ENCODE measurements around the gene BRSK2. TPM values are rescaled to one million over a fixed set of nuclear protein-coding genes. Genes with fewer than 3 reads are reported as not detected.
"Not testable (repeated sequence)": the region's sequence is repeated elsewhere in the genome, so short reads cannot be mapped to it uniquely, and the experiment has no call there.

The BRSK2 gene
- total and polyA plus RNA-seq, 7 donors: 0.19 to 0.78 (median 0.32) TPM

DNA sequence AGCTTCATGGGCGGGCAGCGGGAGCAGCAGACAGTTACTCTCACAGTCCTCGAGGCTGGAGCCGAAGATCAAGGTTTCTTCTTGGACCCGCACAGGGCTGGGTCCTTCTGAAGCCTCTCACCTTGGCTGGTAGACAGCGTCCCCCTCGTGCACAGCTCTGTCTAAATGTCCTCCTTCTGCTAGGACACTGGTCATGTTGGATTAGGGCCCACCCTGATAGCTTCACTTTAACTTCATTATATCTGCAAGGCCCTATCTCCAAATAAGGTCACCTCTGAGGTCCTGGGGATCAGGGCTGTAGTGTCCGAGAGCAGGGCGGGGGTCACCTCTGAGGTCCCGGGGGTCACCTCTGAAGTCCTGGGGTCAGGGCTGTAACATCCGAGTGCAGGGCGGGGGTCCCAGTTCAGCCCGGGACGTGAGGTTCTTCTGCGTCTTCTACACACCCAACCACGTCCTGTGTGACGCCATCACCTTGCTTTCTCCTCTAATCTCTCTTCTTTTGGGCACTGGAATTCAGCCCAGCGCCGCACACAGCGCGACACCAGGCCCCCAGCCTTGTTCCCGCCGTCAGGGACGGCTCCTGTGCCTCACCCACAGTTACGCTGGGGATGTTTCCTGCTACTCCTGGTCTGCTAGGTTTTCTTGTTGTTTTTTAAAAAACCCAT is 46.2 kb upstream of the BRSK2 start:
- 72 to 77% (median 74%) methylated on average over 25 of the region's 25 CpGs for WGBS, 3 donors
- Histone ChIP-seq H3K4me3 (no peak overlapping the region), H3K36me3 (ENCODE audit: insufficient read depth in 1 of 2, low read depth in 1 of 2) (no peaks in the 10 kb centered on the region), H3K4me1 (no peaks in the 10 kb centered on the region), H3K27ac (no peak overlapping the region), H3K9me3 (no peaks in the 10 kb centered on the region), H3K27me3 (ENCODE audit: insufficient read depth in 3 of 3, low read length in 2 of 3) (no peaks in the 10 kb centered on the region)
- DNase-seq (no peak), ATAC-seq (no peak)
- intact Hi-C loops (cut with DNase I): loop anchor here in 1 of 2 donors (2.0 kb wide), 1 partner anchor 49 kb away; no protein-coding TSS in a partner anchor
- TF ChIP-seq, protein P1, sequence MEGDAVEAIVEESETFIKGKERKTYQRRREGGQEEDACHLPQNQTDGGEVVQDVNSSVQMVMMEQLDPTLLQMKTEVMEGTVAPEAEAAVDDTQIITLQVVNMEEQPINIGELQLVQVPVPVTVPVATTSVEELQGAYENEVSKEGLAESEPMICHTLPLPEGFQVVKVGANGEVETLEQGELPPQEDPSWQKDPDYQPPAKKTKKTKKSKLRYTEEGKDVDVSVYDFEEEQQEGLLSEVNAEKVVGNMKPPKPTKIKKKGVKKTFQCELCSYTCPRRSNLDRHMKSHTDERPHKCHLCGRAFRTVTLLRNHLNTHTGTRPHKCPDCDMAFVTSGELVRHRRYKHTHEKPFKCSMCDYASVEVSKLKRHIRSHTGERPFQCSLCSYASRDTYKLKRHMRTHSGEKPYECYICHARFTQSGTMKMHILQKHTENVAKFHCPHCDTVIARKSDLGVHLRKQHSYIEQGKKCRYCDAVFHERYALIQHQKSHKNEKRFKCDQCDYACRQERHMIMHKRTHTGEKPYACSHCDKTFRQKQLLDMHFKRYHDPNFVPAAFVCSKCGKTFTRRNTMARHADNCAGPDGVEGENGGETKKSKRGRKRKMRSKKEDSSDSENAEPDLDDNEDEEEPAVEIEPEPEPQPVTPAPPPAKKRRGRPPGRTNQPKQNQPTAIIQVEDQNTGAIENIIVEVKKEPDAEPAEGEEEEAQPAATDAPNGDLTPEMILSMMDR (IDR thresholded peaks at IDR 0.05): no peak

DNA sequence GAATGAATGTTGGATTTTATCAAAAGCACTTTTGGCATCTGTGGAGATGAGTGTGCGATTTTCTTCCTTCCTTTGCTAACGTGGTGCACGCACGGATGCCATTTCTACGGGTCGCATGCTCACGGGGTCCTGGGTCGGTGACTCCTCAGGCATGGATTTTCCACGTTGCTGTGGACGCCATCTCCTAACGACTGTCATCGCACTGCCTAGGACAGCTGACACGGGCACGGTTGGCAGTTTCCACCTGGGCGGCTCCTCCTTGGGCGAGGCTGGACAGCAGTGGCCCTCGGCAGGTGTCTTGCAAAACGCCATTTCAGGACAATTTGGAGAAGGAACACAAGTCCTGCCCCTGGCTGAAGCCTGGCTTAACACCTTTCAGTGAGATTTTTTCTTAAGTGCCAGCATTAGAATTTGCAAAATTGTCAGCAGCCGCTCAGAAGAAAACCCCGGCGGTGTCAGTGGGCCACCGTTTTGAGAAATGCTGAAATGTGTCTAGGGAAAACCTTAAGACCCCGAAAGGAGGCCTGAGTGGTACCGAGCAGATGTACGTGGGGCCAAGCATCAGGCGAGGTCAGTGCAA is 45.6 kb upstream of the BRSK2 start:
- no peak for ATAC-seq
- H3K27ac ChIP-seq: no peak overlapping the region
- H3K27me3 ChIP-seq (ENCODE audit: insufficient read depth in 3 of 3, low read length in 2 of 3): no peaks in the 10 kb centered on the region
- 72 to 76% (median 73%) methylated on average over 26 of the region's 26 CpGs for WGBS, 3 donors
- no peaks in the 10 kb centered on the region for H3K36me3 ChIP-seq (ENCODE audit: insufficient read depth in 1 of 2, low read depth in 1 of 2)
- no peak for DNase-seq
- no peaks in the 10 kb centered on the region for H3K4me1 ChIP-seq
- TF ChIP-seq, protein P1 (IDR thresholded peaks at IDR 0.05): no peak
- H3K4me3 ChIP-seq: no peak overlapping the region
- H3K9me3 ChIP-seq: no peaks in the 10 kb centered on the region
- intact Hi-C loops (cut with DNase I): no loop called here

DNA sequence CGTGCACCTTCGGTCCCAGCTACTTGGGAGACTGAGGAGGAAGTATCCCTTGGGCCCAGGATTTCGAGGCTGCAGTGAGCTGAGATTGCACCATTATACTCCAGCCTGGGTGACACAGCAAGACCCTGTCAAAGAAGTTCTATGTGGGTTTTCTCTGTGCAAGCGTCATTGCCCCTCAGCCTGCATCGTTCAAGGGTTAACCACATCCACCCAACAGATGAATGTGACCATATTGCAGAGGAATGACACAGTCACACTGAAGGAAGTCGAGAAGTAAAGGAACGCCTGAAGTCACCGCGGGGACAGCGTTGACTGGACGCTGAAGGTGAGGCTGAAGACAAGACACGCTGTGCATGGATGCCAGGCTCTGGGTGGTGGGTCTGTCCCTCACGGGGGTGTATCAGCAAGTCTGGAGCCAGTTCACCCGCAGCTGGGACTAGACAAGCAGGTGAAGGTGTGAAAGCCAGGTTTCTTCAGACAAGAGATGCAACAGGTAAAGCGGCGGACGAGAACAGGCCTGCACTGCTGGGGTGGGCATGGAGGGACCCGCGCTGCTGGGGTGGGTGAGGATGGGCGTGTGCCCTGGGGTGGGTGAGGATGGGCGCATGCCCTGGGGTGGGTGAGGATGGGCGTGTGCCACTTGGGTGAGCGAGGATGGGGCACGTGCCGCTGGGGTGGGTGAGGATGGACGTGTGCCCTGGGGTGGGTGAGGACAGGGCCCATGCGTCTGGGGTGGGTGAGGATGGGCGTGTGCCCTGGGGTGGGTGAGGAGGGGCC is 43.8 kb upstream of the BRSK2 start:
- Histone ChIP-seq H3K27me3 (ENCODE audit: insufficient read depth in 3 of 3, low read length in 2 of 3) (peaks cover 0 to 9% (median 5%) of the 10 kb centered on the region in 3 donors), H3K9me3 (no peaks in the 10 kb centered on the region), H3K36me3 (ENCODE audit: insufficient read depth in 1 of 2, low read depth in 1 of 2) (no peaks in the 10 kb centered on the region), H3K4me3 (no peak overlapping the region), H3K4me1 (no peaks in the 10 kb centered on the region), H3K27ac (no peak overlapping the region)
- WGBS, 3 donors: 82 to 85% (median 84%) methylated on average over 25 to 28 of the region's 28 CpGs
- TF ChIP-seq, protein P1 (IDR thresholded peaks at IDR 0.05): no peak
- peak in 1 of 4 donors; percentile 28 for ATAC-seq
- DNase-seq: peak in 1 of 2 donors; percentile 49
- intact Hi-C loops (cut with DNase I): no loop called here

DNA sequence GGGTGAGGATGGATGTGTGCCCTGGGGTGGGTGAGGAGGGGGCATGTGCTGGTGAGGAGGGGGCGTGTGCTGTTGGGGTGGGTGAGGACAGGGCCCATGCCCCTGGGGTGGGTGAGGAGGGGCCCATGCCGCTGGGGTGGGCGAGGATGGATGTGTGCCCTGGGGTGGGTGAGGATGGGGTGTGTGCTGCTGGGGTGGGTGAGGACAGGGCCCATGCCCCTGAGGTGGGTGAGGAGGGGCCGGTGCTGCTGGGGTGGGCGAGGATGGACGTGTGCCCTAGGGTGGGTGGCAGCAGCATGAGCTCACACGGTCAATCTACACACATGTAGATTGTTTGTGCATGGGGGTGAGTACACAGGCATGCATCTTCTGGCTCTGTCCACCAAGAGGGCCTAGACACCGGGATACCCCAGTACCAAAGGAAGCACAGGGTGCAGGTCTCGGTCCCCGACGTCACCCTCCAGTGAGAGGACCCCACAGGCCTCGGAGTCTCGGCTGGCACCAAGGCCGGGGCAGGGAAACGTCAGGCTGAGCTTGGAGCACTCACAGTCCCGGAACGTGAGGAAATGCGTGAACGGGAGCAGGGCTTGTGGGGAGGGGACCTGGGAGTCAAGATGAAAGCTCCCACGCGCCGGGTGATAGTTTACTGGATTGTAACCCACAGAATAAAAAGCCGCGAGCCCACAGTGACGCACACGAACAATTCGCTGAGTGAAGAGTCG is 42.9 kb upstream of the BRSK2 start:
- WGBS, 3 donors: 81 to 90% (median 87%) methylated on average over 27 to 28 of the region's 28 CpGs
- Histone ChIP-seq H3K4me1 (no peaks in the 10 kb centered on the region), H3K36me3 (ENCODE audit: insufficient read depth in 1 of 2, low read depth in 1 of 2) (no peaks in the 10 kb centered on the region), H3K27me3 (ENCODE audit: insufficient read depth in 3 of 3, low read length in 2 of 3) (peaks cover 0 to 9% (median 5%) of the 10 kb centered on the region in 3 donors), H3K9me3 (no peaks in the 10 kb centered on the region), H3K27ac (no peak overlapping the region), H3K4me3 (no peak overlapping the region)
- ATAC-seq: no peak
- intact Hi-C loops (cut with DNase I): no loop called here
- TF ChIP-seq, protein P1 (IDR thresholded peaks at IDR 0.05): no peak
- DNase-seq: peak in 1 of 2 donors; percentile 32

DNA sequence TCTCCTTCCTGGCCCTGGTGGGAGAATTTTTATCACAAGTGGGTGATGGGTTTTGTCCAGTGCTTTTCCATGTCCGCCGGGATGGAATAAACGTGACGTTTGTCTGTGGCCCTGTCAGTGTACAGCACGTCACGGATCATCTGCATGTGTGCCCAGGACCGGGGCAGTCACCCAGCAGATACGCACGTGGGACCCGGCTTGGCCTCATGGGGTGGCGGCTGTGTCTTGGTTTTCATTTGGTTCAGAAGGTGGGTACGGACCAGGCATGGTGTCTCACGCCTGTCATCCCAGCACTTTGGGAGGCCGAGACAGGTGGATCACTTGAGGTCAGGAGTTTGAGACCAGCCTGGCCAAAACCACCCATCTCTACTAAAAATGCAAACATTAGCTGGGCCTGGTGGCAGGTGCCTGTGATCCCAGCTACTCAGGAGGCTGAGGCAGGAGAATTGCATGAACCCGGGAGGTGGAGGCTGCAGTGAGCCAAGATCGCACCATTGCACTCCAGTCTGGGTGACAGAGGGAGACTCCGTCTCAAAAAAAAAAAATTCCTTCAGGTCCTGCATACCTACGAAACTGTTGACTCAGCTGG is 42.2 kb upstream of the BRSK2 start:
- intact Hi-C loops (cut with DNase I); H3K27me3 ChIP-seq (ENCODE audit: insufficient read depth in 3 of 3, low read length in 2 of 3); H3K4me3 ChIP-seq; ATAC-seq; H3K4me1 ChIP-seq; H3K9me3 ChIP-seq; H3K27ac ChIP-seq; H3K36me3 ChIP-seq (ENCODE audit: insufficient read depth in 1 of 2, low read depth in 1 of 2): not testable (repeated sequence)
- peak in 1 of 2 donors; percentile 17 for DNase-seq
- 90 to 93% (median 90%) methylated on average over 18 of the region's 18 CpGs for WGBS, 3 donors
